ENCODE measurements around the gene AIFM2.

The AIFM2 gene

GRCh38 chr10:70146489-70147258 lies 14.0 kb upstream of the AIFM2 start, which contains the start of gene TYSND1:
Gene TYSND1 (minus strand): TSS chr10:70146700. CDS start chr10:70146586, 114 bp downstream.
- no peaks in the 10 kb centered on the region for H3K9me3 ChIP-seq (replicated peaks; ENCODE audit: insufficient read depth, low read length)
- H4K20me1 ChIP-seq (ENCODE audit: insufficient read depth, low read length): no peaks in the 10 kb centered on the region
- H3K27me3 ChIP-seq (replicated peaks; ENCODE audit: insufficient read depth, low read length): no peaks in the 10 kb centered on the region
- peak; percentile 99 for DNase-seq
- H3K4me3 ChIP-seq (ENCODE audit: low read length): peak within 1 kb of the TSS; percentile 97
- no peaks in the 10 kb centered on the region for H3K9me2 ChIP-seq (replicated peaks; ENCODE audit: insufficient read depth, low read length)
- peaks cover 6% of the 10 kb centered on the region; the same call in 1 of the 2 replicates for H3K4me1 ChIP-seq (ENCODE audit: low read length)
- peaks cover 17% of the 10 kb centered on the region for H3F3A ChIP-seq (ENCODE audit: insufficient read depth, low read length)
- peaks cover 14% of the 10 kb centered on the region for H3K79me2 ChIP-seq (ENCODE audit: low read length)
- peak within 1 kb of the TSS; percentile 90 for H3K4me2 ChIP-seq (ENCODE audit: low read depth, low read length)
- peak within 1 kb of the TSS; percentile 81 for H3K27ac ChIP-seq (ENCODE audit: low read length)
- H3K36me3 ChIP-seq (replicated peaks; ENCODE audit: insufficient read depth, low read length): no peaks in the 10 kb centered on the region; the same call in 1 of the 2 replicates
- peak within 1 kb of the TSS; percentile 78 for H2AFZ ChIP-seq (ENCODE audit: low read length)
- H3K9ac ChIP-seq (ENCODE audit: low read length): peak within 1 kb of the TSS; percentile 94
- TF ChIP-seq EZH2 (optimal IDR thresholded peaks at IDR 0.05; ENCODE audit: low read depth, low read length) (no peak), CTCF (IDR thresholded peaks at IDR 0.05; ENCODE audit: low read length) (peak; percentile 73), EZH2phosphoT487 (IDR thresholded peaks at IDR 0.05; ENCODE audit: low read length) (no peak)

DNA sequence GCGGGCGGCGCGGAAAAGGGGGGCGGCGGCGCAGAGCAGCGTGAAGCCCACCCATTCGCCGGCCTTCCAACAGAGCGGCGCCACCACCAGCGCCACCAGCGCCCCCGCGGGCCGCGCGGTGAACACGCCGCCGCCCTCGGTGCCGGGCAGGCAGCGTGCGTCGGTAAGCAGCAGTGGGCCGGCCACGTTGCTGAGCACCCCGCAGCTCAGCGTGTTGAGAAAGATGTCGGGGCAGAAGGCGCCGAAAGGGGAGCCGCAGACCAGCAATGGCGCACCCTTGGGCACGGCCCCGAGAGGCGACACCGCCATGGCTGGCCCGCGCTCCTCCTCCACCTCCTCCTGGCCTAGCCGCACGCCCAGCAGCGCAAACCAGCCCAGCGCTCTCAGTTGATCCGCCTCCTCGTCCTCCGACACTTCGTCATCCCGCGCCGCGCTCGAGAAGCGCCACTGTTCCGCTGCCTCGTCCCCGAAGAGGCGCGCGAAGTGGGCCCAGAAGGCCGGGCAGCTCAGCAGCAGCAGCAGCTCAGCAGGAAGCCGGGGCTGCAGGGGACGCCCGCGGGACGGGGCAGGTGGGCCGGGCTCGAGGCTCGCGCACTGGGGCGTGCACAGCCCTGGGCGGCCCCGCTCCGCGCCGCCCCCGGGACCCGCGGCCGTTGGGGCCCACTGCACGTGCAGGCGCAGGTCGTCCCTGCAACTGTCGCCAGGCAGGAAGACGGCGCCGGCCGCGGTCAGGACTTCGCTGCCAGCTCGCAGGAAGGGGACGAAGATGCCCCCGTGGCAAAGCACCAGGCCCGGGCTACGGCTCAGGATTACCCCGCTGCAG lies 13.3 kb upstream of the AIFM2 start:
- TF ChIP-seq EZH2phosphoT487 (IDR thresholded peaks at IDR 0.05; ENCODE audit: low read length) (no peak), CTCF (IDR thresholded peaks at IDR 0.05; ENCODE audit: low read length) (peak; percentile 66)
- Histone ChIP-seq H3K4me1 (ENCODE audit: low read length) (peaks cover 6% of the 10 kb centered on the region; the same call in 1 of the 2 replicates), H2AFZ (ENCODE audit: low read length) (peak overlapping the region; percentile 78), H3K9me3 (replicated peaks; ENCODE audit: insufficient read depth, low read length) (no peaks in the 10 kb centered on the region), H3K27ac (ENCODE audit: low read length) (peak overlapping the region; percentile 81), H3K9me2 (replicated peaks; ENCODE audit: insufficient read depth, low read length) (no peaks in the 10 kb centered on the region), H3K79me2 (ENCODE audit: low read length) (peaks cover 14% of the 10 kb centered on the region), H3K27me3 (replicated peaks; ENCODE audit: insufficient read depth, low read length) (no peaks in the 10 kb centered on the region), H3K9ac (ENCODE audit: low read length) (peak overlapping the region; percentile 94), H3F3A (ENCODE audit: insufficient read depth, low read length) (peaks cover 17% of the 10 kb centered on the region), H3K36me3 (replicated peaks; ENCODE audit: insufficient read depth, low read length) (no peaks in the 10 kb centered on the region; the same call in 1 of the 2 replicates), H3K4me3 (ENCODE audit: low read length) (peak overlapping the region; percentile 97), H3K4me2 (ENCODE audit: low read depth, low read length) (peak overlapping the region; percentile 90), H4K20me1 (ENCODE audit: insufficient read depth, low read length) (no peaks in the 10 kb centered on the region)
- DNase-seq: peak; percentile 70

GRCh38 chr10:70145166-70145665 lies 12.6 kb upstream of the AIFM2 start:
- Histone ChIP-seq H3K27ac (ENCODE audit: low read length) (peak overlapping the region; percentile 81; the same call in 1 of the 2 replicates), H2AFZ (ENCODE audit: low read length) (peak overlapping the region; percentile 78), H3K4me2 (ENCODE audit: low read depth, low read length) (peak overlapping the region; percentile 90), H3K79me2 (ENCODE audit: low read length) (peaks cover 14% of the 10 kb centered on the region), H3F3A (ENCODE audit: insufficient read depth, low read length) (peaks cover 17% of the 10 kb centered on the region), H3K9me2 (replicated peaks; ENCODE audit: insufficient read depth, low read length) (no peaks in the 10 kb centered on the region), H4K20me1 (ENCODE audit: insufficient read depth, low read length) (no peaks in the 10 kb centered on the region), H3K36me3 (replicated peaks; ENCODE audit: insufficient read depth, low read length) (no peaks in the 10 kb centered on the region; the same call in 1 of the 2 replicates), H3K9ac (ENCODE audit: low read length) (peak overlapping the region; percentile 94), H3K27me3 (replicated peaks; ENCODE audit: insufficient read depth, low read length) (no peaks in the 10 kb centered on the region), H3K9me3 (replicated peaks; ENCODE audit: insufficient read depth, low read length) (no peaks in the 10 kb centered on the region), H3K4me1 (ENCODE audit: low read length) (peaks cover 6% of the 10 kb centered on the region; the same call in 1 of the 2 replicates), H3K4me3 (ENCODE audit: low read length) (peak overlapping the region; percentile 97)
- TF ChIP-seq EZH2 (optimal IDR thresholded peaks at IDR 0.05; ENCODE audit: low read depth, low read length): no peak
- no peak for TF ChIP-seq EZH2phosphoT487 (IDR thresholded peaks at IDR 0.05; ENCODE audit: low read length)
- TF ChIP-seq CTCF (IDR thresholded peaks at IDR 0.05; ENCODE audit: low read length): no peak
- no peak for DNase-seq
